WTC11 (cell line): ENCODE results near the gene SNRPA.

Source experiments
- ATF3 ChIP-seq: sonication (generic); formaldehyde crosslinking; conservative IDR thresholded peaks from 2 replicates; pipeline ENCODE4 v1.8.1; 2022; ENCODE audit warnings: mild to moderate bottlenecking, missing genetic modification reagents
- CDX4 ChIP-seq: fragments of 250-450 bp; sonication (Bioruptor Pico); IDR thresholded peaks from 2 replicates; pipeline ENCODE4 v1.9.0; 2021; ENCODE audit warnings: moderate library complexity, mild to moderate bottlenecking, inconsistent platforms, borderline replicate concordance
- CTCF ChIP-seq: fragments of 200-600 bp; IDR thresholded peaks from 2 replicates; pipeline ENCODE4 v1.8.0; 2022; ENCODE audit warnings: antibody characterized with exemption
- GRHL2 ChIP-seq: fragments of 250-450 bp; sonication (Bioruptor Pico); IDR thresholded peaks from 2 replicates; pipeline ENCODE4 v1.8.0; 2022; ENCODE audit warnings: mild to moderate bottlenecking, moderate library complexity; ENCODE audit not compliant: insufficient replicate concordance, severe bottlenecking
- HMGXB4 ChIP-seq: sonication (generic); formaldehyde crosslinking; IDR thresholded peaks from 2 replicates; pipeline ENCODE4 v1.8.1; 2023; ENCODE audit warnings: mild to moderate bottlenecking, moderate library complexity, missing genetic modification reagents
- MAX ChIP-seq: sonication (generic); formaldehyde crosslinking; IDR thresholded peaks from 2 replicates; pipeline ENCODE4 v1.8.0; 2022; ENCODE audit warnings: mild to moderate bottlenecking, missing genetic modification reagents
- SOX15 ChIP-seq: fragments of 250-450 bp; sonication (Bioruptor Pico); IDR thresholded peaks from 2 replicates; pipeline ENCODE4 v1.9.0; 2021; ENCODE audit warnings: mild to moderate bottlenecking
- STAT6 ChIP-seq: sonication (generic); formaldehyde crosslinking; conservative IDR thresholded peaks from 2 replicates; pipeline ENCODE4 v1.8.1; 2023; ENCODE audit warnings: mild to moderate bottlenecking, low read depth, missing genetic modification reagents, moderate library complexity
- USF1 ChIP-seq: sonication (generic); formaldehyde crosslinking; IDR thresholded peaks from 2 replicates; pipeline ENCODE4 v1.8.0; 2022; ENCODE audit warnings: mild to moderate bottlenecking, missing genetic modification reagents
- ZNF232 ChIP-seq: sonication (generic); formaldehyde crosslinking; IDR thresholded peaks from 2 replicates; pipeline ENCODE4 v1.8.0; 2022; ENCODE audit warnings: mild to moderate bottlenecking, missing genetic modification reagents
- ZNF317 ChIP-seq: sonication (generic); formaldehyde crosslinking; IDR thresholded peaks from 2 replicates; pipeline ENCODE4 v1.8.1; 2023; ENCODE audit warnings: low read depth, mild to moderate bottlenecking, moderate library complexity, missing genetic modification reagents, borderline replicate concordance

- TF ChIP-seq ATF3 (CRISPR knock-in tag) (no peak), SOX15 (no peak), CTCF (no peak), CDX4 (CRISPR knock-in tag) (no peak), MAX (CRISPR knock-in tag) (no peak), USF1 (CRISPR knock-in tag) (no peak), ZNF232 (no peak), HMGXB4 (CRISPR knock-in tag) (no peak), ZNF317 (CRISPR knock-in tag) (no peak), GRHL2 (CRISPR knock-in tag) (no peak), STAT6 (CRISPR knock-in tag) (no peak)
Observed at GRCh38 chr19:40707615-40708014, 43.4 kb upstream of the SNRPA start.
